Dermis blood vessel endothelial cell (primary cell): ENCODE results near the gene AMN1. TPM values are rescaled to one million over a fixed set of nuclear protein-coding genes. Genes with fewer than 3 reads are reported as not detected.

Experiments used
- DNase-seq: peaks from one replicate; pipeline ENCODE4 v3.0.0; 2010
- total RNA-seq: library from RNA; depleted of rRNA; stranded (reverse); fragments of >200 nt; gene quantifications from 2 replicates; pipeline ENCODE4 v1.2.3, GENCODE V29; 2014

Gene AMN1
- total RNA-seq, 1 donor from 2014 or later: 17.5 TPM

DNA sequence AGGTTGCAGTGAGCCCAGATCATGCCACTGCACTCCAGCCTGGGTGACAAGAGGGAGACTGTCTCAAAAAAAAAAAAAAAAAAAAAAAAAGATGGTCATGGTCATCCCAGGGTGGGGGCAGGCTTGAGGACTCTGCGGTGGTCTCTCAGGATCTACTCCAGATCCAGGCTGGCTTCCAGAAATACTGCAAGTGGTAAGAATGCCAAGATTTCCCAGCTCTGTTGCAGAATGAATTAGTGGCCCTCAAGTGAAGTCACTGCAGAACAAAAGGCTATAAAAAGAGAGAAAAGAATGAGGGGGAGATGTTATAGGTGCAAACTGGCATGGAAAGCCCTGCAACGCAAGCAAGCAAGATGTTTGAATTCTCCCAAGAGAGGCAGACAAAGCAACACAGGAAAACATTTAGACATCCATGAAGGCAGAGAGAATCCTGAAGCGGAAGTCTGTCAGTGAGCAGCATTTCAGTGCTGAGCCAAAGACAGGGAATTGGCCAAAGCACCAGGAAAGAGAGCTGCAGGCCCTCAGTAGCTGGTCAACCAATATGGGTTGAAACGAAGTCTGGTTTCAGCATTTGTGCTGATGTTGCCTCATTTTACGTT is 101.3 kb downstream of the AMN1 start:
- no peak for DNase-seq

DNA sequence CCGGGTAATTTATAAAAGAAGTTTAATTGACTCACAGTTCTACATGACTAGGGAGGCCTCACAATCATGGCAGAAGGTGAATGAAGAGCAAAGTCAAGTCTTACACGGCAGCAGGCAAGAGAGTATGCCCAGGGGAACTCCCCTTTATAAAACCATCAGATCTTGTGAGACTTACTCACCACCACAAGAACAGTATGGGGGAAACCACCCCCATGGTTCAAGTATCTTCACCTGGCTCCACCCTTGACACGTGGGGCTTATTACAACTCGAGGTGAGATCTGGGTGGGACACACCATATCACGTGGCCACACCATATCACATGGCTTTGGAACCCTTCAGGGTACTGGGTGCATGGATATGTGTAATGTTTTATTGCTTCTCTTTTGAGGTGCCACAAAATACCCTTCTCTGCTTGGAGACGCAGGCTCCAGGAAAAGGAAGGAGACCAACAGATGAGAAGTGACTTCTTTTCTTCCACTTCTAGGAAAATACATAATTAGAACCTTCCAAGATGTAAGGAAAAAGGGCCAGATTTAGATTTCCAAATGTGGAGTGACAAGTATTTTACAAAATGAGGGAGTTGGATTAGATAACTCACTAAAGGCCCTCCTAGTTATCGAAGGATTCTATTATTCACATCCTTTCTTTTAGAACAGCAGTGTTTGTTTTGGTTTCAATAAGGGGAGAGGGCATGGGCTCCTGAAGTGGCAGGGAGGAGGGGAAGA is 102.4 kb downstream of the AMN1 start:
- no peak for DNase-seq

DNA sequence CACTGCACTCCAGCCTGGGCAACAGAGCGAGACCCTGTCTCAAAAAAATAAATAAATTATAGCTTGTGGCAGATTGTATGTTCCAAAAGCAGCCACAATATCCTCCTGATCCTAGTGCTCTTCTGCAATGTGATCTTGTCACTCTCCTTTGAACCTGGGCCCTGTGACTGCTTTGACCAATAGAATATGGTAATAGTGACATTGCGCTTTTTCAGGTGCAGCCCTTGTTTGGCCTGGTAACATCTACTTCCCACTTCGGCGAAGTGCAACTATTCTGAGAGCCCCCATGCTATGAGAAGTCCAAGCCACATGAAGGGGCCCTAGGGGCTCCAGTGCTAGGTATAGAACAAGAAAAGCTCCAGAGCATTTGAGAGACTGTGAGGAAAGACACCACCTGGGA is 106.8 kb downstream of the AMN1 start:
- no peak for DNase-seq

Other genes with a start within 250 kb of the AMN1 start
- 12.1 and 19.3 TPM in 2 replicates for gene DENND5B, start 137.9 kb downstream of the AMN1 start, total RNA-seq
- 3.2 and 3.6 TPM in 2 replicates for gene ETFBKMT, start 69.3 kb downstream of the AMN1 start, total RNA-seq
- 94.6 and 110 TPM in 2 replicates for gene RESF1, start 230.4 kb upstream of the AMN1 start, total RNA-seq